Kidney tubule cell (primary cell): Measurements from ENCODE around the gene GALNT1.

ENCODE experiments used
- DNase-seq: peaks from one replicate; pipeline ENCODE4 v3.0.0-alpha.2; 2018; ENCODE audit warnings: low spot score

Gene GALNT1

DNA sequence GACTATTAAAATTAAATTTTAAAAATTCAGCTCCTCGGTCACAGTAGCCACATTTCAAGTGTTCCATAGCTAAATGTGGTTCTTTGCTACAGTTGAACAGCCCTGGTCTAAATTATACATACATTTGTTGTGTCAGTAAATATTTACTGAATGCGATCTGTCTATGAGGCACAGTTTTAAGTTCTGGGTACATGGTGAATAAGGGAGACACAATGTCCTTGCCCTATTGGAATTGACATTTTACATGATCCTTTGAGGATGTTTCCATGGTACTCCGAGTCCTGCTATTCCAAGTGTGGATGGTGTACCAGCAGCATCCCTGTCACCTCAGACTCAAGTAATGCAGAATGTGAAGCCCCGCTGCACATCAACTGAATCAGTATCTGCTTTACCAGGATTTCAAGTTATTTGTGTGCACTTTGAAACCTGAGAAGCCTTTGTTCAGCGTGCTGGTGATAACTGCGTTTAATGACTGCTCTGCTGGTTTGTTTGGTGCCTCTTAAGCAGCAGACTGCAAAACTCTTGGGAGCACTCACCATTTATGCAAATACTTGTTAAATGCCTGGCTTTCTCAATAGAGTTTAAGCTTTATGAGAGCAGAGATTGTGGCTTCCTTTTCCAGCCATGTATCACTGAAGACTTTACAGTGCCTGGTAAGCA is 1.5 kb downstream of the GALNT1 start:
- DNase-seq = peak; percentile 55

DNA sequence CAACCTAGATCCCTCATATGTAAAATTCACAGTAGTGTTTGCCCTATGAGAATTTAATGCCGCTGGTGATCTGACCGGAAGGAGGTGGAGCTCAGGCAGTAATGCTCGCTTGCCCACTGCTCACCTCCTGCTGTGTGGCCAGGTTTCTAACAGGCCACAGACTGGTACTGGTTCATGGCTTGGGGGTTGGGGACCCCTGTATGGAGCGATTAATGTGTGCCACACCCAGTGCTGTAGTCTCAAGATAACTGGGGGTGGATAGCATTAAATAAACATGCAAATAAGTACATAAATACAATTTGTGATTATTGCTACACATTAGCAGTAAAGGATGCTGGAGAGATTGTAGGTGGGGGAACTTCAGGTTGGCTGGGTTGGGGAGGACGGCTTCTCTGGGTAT is 3.2 kb downstream of the GALNT1 start:
- no peak for DNase-seq

DNA sequence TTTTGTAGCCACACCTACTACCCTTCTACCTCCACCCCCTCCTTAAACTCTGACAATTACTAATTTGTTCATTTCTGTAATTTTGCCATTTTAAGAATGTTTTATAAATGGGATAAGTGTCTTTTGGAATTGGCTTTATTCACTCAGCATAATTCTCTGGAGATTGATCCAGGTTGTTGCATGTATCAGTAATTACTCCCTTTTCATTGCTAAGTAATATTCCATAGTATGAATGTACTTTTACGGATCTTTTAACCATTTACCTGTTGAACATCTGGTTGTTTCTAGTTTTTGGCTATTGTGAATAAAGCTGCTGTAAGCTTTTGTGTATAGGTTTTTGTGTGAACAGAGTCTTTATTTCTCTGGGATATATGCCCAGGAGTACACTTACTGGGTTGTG is 4.1 kb downstream of the GALNT1 start:
- no peak for DNase-seq

DNA sequence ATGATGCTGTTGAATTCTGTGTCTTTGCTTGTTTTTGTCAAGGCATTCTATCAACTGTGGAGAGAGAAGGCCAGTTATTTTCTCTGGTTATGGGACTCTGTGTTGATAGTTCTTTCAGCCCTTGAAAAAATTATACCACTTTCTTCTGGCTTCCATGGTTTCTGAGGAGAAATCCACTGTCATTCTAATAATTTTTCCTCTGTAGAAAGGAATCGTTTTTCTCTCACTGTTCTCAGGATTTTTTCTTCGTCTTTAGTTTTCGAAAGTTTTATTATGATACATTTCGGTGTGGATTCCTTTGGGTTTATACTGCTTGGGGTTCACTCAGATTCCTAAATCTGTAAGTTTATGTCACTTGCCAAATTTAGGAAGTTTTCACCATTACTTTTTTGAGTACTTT is 6.6 kb downstream of the GALNT1 start:
- no peak for DNase-seq

DNA sequence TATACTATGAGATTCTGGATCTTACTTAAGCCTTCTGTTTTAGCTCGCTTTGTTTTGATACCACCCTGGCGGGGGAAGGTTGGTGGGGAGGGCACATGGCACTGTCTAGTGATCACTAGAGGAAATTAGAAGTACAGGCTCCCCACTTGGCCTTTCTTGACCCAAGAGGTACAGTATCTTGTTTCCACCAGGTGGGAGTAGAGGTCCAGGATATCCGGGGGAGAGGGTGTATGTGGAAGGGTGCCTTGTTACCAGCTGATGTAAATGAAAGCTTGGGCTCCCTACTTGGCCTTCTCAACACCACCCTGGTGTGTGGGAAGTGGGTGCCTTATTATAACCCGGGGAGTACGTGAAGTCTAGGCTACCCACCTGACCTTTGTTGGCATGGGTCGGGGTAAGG is 7.5 kb downstream of the GALNT1 start:
- no peak for DNase-seq

DNA sequence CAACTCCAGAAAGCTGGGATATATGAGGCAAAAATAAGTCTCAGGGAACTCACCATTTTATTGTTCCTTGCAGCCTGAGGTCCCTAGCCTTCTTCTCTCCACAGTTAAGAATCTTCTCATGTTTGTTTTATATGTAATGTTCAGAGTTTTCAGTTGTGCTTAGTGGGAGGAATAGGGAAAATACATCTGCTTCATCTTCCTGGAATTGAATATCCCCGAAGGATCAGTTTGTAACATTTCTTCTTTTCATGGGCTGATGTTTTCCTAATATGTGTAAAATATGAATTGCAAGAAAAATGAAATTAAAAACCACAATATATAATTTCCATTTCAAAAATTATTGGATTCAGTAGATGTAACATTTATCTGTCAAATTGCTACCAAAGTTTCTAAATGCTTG is 8.0 kb downstream of the GALNT1 start:
- no peak for DNase-seq

DNA sequence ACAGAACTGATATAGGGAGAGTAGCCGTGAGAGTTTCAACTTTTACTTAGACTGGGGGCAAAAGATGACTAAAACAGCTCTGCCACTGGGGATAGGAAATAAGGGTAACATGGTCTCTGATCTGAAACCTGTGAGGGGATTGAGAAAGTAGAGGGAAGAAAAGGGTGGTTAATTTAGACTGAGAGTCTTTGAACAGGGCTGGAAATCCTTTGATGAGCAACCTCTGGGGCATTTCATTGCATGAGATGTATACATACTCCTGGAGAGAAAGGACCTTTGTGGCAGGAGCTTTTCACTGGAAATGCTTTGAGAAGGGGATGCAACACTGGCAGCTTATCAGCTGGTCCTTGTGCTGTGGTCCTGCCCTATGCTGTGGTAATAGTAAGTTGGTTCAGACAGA is 9.4 kb downstream of the GALNT1 start:
- no peak for DNase-seq

DNA sequence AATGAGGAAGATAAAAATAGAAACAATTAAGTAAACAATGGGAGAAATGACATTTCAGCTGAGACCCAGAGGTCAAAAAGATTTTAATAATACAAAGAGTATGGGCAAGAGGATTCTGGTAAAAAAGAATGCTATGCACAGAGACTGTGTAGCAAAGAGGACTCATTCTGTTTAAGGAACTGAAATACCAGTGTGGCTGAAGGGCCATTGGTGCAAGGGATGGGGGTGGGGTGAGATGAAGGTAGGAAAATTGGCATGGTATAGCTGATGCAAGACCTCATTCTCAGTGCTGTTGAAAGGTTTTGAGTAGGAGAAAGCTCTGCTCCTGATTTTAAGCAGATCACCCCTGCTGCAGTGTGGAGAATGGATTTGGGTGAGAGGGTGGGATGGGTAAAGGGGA is 10.8 kb downstream of the GALNT1 start:
- DNase-seq = no peak

DNA sequence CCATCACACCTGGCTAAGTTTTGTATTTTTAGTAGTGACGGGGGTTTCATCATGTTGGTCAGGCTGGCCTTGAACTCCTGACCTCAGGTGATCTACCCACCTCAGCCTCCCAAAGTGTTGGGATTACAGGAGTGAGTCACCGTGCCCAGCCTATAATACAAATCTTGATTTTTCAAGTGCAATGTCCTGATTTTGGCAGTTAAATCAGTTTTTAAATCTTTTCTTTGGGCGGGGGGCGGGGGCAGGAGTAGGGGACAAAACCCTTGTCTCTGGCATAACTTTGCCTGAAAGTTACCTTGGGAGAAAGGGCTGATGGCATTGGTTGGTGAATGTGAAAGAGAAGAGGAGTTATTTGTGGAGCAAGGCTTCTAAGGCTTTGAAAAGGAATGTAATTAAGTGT is 12.3 kb downstream of the GALNT1 start:
- DNase-seq = no peak

DNA sequence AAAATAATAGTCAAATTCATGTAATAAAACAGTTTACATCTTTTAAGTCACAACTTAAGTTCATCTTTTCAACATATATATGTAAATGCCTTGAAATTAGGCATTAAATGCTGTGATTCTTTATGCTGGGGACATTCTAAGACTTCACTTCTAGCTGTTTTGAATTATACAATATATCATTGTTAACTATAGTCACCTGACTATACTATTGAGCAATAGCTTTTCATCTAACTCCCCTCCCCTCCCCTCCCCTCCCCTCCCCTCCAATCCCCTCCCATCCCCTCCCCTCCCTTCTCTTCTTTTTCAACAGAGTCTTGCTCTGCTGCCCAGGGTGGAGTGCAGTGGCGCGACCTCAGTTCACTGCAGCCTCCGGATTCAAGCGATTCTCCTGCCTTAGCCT is 16.2 kb downstream of the GALNT1 start:
- no peak for DNase-seq

DNA sequence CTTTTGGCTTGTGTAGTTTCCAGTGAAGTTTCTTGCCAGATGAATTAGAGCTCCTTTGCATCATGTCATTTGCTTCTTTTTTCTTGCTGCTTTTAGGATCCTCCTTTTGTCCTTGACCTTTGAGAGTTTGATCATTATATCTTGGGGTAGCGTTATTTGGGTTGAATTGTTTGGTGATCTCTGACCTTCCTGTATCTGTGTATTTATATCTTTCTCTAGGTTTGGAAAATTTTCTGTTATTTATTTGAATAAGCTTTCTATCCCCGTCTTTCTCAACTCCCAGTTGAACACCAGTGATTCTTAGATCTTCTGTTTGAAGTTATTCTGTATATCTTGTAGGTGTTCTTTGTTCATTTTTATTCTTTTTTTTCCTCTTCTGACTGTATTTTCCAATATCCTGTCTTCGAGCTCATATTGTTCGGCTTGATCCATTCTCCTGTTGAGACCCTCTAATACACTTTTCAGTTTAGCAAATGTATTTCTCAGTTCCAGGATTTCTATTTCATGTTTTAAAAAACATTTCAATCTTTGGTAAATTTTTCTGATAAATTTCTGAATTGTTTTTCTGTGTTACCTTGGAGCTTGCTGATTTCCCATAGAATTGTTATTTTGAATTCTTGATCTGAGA is 20.8 kb downstream of the GALNT1 start:
- no peak for DNase-seq

DNA sequence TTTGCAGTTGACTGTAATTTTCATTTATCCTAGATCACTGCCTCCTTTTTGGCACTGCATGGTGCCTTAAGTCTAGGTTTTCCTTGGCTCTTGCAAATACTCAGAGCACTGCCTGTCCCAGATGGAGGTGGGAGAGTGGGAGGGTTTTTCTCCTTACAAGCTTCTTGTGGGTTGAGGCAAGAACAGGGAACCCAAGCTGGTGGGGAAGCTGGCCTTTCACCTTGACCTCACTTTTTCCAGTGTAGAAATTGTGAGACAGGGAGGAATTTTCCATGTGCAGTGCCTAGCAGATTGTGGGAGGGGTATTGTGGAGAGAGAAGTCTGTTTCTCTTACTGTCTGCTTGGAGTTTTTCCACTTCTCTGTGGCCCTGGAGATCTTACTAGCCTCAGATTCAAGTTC is 21.5 kb downstream of the GALNT1 start:
- no peak for DNase-seq

DNA sequence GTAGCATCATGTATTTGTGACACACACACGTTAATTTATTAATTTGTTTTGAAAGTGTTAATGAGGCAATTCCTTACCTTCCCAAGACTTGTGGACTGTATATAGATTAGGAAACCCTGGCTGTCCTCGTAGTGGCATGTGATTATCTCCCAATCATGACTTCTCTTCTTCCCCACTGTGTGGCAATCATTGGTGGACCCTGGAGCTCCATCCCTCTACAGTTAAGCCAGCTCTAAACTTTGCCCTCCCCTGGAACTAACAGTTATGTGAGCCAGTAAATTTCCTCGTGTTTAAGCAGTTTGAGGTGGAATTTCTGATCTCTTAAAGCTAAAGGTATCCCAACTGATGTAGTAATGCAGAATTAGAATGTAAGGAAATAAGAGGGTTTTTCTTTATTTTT is 22.0 kb downstream of the GALNT1 start:
- DNase-seq = no peak

DNA sequence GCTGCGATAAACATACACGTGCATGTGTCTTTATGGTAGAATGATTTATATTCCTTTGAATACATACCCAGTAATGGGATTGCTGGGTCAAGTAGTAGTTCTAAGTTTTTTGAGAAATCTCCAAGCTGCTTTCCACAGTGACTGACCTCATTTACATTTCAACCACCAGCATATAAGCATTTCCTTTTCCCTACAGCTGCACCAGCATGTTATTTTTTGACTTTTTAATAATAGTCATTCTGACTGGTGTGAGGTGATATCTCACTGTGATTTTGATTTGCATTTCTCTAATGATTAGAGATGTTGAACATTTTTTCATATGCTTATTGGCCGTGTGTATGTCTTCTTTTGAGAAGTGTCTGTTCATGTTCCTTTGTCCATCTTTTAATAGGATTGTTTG is 22.8 kb downstream of the GALNT1 start:
- no peak for DNase-seq

DNA sequence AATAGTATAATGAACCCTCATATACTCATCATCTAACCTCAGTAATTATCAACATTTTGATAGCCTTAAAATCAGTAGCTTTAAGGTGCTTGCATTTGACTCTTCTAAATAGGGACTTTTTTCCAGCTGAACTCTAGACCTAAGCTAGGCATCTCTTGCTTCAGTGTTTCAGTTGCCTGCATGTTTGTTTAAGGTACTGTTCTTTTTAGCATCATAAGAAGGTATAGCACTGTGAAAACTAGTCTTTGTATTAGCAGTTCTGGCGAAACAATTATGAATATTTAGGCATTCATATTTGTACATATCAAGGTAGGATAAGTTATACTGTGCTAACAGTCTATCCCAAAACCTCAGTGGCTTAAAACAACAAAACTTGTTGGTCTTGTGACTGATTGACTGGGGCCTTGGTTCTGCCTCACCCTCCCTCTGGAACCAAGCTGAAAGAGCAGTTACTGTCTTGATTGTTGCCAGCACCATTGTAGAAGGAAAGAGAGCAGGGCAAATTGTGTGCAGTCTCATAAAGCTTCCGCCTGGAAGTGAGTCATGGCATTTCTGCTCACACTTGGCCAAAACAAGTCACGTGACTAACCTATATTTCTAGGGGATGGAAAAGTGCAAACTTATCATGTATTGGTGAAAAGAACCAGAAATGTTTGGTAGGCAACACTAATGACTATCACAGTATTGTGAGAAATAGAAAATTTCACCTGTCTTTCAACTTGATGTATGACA is 24.3 kb downstream of the GALNT1 start:
- peak; percentile 27 for DNase-seq

DNA sequence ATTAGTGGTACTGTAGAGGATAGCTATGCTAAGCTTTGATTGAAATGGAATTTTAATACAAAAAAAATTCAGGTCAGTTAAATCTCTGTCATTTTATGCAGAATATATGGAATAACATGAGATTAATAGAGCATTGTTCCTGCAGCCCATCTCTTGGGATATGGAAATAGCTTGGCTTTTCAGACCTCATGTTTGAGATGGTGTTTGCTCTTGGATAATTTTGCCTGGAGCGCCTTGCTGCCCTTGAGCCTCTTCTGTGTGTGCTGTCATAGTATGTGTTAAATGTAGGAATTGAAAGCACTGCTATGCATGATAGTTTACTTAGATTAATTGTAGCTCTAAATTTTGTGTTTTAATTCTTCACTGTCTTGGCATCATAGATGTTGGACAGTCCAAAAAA is 27.7 kb downstream of the GALNT1 start:
- no peak for DNase-seq

DNA sequence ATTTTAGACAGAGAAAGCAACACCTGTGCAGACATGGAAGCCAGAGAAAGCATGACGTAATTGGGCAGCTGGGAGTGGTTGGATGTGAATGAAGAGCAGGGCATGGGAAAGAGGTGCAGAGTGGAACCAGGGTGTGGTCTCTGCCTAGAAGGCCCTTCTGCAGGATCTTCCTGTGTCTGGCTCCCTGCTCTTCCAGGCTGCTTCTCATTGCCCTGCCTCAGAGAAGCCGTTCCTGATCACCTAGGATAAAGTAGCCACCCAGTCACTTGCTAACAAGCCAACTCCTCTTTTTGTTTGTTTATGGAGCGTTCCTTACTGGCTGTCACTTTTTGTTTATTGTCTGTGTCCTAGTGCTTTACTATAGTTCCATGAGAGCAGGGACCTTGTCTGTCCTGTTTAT is 28.5 kb downstream of the GALNT1 start:
- no peak for DNase-seq

DNA sequence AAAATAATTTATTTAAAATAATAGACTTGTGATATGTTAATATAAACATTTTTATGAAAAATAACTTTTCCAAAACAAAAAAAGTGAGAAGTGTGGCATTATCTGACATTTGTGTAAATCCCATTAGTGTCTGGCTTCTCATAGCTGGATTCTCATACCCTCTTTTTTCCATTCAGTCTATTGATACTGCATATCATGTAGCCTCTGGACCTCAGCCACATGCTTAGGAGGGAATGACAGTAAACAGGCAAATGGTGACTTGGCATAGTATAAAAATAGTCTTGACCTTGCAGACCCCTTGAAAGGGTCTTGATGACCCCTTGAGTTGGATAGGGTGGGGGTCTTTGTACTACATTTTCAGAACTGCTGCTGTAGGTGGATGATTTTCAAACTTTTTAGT is 29.2 kb downstream of the GALNT1 start:
- DNase-seq = no peak

DNA sequence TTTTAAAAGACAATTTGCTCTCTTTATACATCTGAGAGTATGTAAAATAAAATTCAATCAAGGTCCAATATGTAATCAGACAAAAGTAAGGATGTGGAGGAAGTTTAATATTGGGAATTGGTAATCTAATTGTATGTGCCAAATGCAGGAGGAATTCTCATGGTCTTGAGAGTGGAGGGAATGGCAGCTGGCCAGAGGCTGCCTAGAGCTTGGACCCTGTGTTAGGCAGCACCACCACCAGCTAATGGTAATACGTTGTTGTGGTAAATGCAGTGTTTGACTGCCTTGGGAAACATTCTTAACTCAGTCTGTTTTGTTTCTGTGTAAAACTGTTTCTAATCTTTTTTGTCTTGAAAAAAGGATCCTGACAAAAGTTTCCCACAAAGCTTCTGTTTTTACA is 30.0 kb downstream of the GALNT1 start:
- no peak for DNase-seq

DNA sequence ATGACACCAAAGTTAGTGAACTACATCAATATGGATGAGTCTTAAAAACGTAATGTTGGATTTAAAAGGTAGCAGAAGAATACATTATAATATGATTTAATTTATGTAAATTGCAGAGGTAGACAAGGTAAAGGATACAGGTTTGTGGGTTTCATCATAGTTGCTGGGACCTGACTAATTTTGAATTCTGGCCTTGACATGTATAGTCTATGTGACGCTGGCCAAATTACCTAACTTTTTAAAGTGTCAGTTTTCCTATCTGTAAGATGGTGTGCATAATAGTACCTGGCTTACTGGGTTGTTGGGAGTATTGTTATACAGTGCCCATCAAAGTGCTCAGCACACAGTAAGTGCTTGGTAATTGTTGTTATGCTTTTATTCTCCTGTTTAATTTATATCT is 34.5 kb downstream of the GALNT1 start:
- DNase-seq = no peak

DNA sequence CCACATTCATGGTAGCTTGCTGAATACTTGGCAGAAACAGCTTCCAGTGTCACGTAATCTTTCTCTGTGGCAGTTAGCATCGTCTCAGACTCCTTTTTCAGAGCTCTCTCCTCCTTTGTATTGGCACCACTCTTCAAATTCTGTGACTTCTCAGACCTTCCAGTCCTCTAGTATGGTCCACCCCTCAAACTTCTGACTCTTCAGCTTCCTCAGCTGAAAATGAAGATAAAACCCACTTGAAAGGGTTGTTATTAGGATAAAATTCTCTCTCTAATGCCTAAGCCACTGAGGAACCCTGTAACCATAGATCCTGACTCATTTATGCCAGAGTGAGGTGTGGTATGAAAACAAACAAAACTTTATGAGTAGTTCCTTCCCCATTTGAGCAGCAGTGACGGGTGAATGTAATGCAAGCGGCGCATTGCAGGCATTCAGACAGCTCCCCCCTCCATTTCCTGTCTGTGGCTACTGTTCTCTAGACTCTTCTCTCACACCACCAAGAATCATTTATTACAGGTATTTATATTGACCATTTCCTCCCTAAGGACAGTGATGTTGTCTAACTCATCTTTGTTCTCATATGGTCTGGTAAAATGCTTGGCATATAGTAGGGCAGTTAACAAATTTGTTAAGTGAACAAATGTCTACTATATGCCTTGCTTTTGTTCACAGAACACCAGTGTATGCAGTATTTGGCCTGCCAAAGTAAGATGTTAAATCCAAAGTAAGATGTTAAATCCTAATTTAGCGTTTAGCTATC is 35.3 kb downstream of the GALNT1 start:
- DNase-seq = peak; percentile 87

DNA sequence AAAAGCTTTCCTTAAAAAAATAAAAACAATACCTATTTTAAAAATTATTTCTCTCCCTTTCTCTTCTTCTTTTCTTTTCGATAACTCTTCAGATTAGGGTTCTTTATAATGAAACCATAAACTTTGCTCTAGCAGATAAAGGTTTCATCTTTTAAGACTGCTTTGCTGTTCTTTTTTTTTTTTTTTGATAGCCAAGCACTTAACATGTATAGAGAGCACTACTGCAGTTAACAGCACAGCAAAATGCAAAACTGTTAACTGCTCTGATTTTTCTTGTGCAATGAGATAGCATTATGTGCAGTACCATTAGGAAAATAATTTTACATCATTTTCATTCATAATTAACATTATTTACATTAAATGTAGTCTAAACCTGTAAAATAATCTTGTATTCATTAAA is 36.3 kb downstream of the GALNT1 start:
- no peak for DNase-seq

DNA sequence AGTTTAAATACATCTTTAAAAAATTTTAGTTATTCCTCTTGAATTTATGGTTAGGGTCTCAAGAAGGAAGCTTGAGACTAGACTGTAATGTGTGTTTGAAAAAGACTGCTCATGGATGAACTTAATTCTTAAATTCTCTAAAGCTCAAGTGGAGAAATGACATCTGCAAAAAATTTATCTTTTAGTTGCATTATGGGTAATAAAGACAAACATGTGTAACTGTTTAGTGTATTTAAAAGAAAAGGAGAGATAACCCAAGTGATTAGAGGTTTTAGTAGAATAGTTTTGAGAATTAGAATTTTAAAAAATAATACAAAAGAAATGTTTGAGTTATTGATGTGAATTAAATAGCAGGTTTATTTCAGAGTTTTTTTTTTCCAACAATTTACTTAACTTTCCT is 36.7 kb downstream of the GALNT1 start:
- DNase-seq = no peak
